NCI-H345 treated with DMSO at 0.1 percent for 48 hours (cell line): ENCODE data around the gene LY6G6D.

Experiments
- DNase-seq: peaks from one replicate; lab custom pipeline; 2025; ENCODE audit not compliant: unreplicated experiment; lab: John Stamatoyannopoulos, UW

The LY6G6D gene

DNA sequence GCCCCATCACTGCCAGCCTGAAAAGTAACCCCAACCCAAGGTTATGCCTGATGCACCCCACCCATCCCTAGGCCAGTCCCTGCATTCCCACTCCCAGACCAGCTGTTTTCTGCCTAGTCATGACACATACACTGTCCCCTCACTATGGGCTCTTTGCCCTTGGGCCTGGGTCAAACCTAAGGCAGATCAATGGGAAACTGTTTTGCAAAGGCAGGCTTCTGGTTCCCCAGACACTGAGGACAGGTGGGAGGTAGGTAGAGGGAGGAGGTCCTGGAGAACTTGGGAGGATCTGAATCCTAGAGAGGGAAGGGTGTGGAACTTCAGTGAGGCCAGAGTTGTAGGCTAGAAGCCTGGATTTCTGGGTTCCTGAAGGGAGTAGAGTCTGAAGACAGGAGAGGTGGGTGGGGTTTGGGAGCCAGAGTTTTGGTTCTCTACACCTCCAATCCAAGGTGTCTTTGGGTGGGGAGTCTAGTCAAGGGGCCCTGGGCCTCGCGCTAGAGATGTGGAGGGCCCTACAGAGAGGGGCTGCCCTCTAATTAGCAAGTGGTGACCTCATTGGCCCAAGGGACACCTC is 19.2 kb downstream of the LY6G6D start:
- DNase-seq, result no peak

GRCh38 chr6:31734821-31735406 is 19.8 kb downstream of the LY6G6D start:
- no peak for DNase-seq

DNA sequence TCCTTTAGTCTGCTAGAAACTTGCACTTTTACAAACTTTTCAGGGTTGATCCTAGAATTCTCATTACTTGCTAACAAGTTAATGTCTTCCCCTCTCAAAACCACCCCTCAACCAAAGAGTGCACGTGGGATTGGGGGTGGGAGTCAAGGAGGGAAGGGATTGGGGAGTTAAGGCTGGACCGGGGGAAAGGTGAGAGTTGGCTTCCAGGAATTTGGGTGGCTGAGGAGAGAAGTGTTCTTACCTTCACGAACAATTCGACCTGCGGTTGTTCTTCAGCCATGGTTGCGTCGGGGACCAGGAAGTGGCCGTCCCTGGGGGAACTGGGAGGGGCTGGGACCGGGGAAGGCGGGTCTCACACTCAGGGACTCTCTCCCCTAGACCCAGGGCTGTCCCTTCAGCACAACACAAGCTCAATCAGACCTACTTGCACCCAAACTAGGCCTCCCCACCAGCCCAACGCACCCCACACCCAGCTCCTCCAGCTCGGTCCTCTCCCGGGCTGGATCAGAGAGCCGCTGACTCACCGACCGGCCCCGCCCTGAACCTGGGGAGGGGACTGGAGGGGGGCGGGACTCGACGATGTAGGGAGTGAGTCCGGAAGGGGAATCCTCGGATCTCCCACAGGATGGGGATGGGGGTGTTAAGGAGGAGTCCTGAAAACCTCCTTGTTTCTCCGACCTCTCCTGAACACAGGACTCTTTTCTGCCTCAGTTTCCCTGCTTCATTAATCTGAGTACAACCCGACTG is 21.0 kb downstream of the LY6G6D start, which contains the start of gene CLIC1:
Gene CLIC1 (minus strand): TSS at position 510 of the 747 bp plus-strand sequence. CDS start 230 bp downstream, at position 280.
- peak; percentile 59 for DNase-seq

GRCh38 chr6:31736768-31737314 is 21.7 kb downstream of the LY6G6D start:
- DNase-seq, result no peak

DNA sequence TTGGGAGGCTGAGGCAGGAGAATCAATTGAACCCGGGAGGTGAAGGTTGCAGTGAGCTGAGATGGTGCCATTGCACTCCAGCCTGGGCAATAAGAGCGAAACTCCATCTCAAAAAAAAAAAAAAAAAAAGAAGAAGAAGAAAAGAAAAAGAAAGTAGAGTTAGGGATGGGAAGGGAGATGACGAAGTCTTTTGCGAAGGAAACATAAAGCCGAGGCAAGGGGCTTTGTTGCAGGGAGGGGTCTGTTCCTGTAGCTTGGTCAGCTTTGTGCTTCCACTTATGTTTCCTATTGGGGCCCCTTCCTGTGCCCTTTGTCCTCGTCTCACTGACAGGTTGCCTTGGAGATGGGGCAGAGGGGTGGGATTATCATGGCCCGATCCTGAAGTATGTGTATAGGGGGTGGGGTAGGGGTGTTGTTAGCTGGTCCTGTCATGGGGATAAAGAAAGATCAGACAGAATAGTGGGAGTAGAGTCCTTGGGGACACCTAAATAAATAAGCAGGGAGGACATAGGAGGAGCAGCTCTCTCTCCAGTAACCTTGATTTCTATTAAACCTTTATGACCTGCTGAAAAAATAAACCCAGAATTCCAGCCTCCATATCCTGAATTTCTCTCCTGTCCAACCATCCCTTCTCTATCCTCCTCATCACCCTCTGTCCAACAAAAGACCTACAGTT is 22.3 kb downstream of the LY6G6D start:
- DNase-seq, result peak; percentile 58

- DNase-seq, result peak; percentile 87
Observed at GRCh38 chr6:31737991-31738979, 23.1 kb downstream of the LY6G6D start.

GRCh38 chr6:31739639-31740396 is 24.7 kb downstream of the LY6G6D start, which contains the start of gene MSH5:
MSH5 (plus strand) TSS chr6:31740005; CDS start chr6:31740467, 462 bp downstream.
- peak; percentile 99 for DNase-seq

GRCh38 chr6:31740397-31741223 is 25.5 kb downstream of the LY6G6D start:
- no peak for DNase-seq

DNA sequence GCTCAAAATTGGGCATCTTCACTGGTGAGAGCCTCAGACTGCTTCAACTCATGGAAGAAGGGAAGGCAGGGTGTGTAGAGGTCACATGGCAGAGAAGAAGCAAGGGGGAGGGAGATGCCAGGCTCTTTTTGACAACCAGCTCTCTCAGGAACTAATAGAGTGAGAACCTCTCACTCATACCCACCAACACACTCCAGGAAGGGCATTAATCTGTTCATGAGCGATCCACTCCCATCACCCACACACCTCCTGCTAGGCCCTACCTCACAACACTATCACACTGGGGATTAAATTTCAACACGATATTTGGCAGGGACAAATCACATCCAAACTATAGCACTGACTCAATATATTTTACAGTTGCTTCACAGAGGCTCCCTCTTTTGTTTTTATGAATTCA is 26.7 kb downstream of the LY6G6D start:
- DNase-seq, result no peak

DNA sequence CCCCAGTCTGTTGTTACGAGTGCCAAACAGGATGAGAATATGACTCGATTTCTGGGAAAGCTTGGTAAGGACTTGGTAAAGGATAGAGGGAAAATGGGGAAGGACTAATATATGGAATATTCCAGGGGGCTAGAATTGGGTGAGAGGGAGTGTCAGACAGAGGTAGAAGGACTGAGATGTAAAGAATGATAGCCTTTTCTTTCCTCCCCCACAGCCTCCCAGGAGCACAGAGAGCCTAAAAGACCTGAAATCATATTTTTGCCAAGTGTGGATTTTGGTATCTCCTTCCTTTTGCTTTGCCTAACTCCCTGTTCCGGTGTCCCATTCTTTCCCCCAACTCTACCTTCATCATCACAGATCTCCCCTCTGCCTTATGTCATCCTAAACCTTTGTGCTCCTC is 27.7 kb downstream of the LY6G6D start:
- no peak for DNase-seq

- DNase-seq, result no peak
Observed at GRCh38 chr6:31744422-31744821, 29.3 kb downstream of the LY6G6D start.

- no peak for DNase-seq
Observed at GRCh38 chr6:31749301-31750036, 34.3 kb downstream of the LY6G6D start.

DNA sequence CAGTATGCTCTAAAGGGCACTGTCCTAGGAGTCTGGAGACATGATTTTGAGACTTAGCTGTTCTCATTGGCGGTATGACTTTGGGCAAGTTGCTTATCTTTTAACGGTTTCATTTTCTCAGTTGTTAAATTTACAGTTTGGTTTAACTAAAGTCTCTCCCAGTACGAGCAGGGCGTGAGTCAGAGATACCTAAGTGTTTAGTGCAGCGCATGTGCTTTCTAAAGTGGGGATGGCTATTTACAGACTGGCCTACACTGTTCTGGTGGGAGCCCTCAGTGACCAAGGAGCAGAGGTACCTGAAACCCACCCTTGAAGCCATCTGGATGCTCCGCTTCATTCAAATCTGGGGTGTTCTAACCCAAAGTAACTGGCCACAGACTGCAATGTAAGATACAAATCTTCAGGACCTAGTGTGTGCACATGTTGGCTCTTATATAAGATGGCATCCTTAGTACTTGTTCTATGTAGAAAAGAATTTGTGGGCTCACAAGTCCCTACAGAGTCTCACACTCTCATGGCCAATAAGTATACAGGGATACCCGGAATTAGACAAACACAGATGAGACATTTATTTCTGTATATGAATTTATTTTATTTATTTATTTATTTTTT is 35.4 kb downstream of the LY6G6D start:
- no peak for DNase-seq

DNA sequence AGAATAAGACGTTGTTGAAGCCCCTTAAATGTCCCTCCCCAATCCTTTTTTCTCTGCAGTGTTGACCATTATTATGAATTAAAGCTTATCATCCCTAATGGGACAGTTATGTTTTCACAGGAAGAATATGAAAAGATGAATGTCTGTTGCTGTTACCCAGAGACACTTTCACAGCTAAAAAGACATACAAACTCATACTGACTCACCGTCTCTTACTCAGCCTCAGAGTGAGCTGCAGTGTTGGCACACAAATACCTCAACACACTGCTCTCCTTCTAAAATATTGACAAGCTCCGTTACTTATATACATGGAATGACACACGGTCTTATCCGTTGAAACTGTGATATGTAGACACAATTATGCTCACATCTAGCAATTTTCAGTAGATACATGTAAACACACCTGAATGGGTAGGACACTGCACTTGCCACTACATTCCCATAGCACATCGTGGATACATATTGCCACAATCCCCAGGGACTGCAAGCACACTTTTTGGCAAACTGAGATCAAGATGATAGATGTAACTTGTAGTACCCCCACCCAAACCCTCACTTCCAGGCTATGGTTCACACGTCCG is 37.7 kb downstream of the LY6G6D start:
- DNase-seq, result no peak

GRCh38 chr6:31758281-31758680 is 43.1 kb downstream of the LY6G6D start:
- DNase-seq, result no peak

GRCh38 chr6:31760790-31761189 is 45.6 kb downstream of the LY6G6D start:
- DNase-seq, result no peak

DNA sequence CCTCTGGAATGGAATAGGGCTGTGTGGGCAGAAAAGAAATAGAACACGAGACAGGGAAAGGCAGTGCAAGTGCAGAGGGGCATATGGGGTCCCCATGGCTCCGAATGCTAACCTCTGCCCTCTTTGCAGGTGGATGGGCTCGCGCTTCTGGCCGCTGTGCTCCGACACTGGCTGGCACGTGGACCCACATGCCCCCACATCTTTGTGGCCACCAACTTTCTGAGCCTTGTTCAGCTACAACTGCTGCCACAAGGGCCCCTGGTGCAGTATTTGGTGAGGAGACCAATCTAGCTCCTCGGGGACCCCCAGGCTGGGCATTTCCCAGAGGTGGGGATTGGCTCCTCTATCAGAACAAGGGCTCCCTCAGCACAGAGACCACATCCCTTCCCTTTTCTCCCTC is 46.2 kb downstream of the LY6G6D start:
- DNase-seq, result no peak
